Activated CD8-positive, alpha-beta memory T cell treated with anti-CD3 and anti-CD28 coated beads, Interleukin-2, amount 50 U/mL, for 48 hours (primary cell): ENCODE data around the gene TEX2.

ENCODE experiments used
- DNase-seq: peaks from one replicate; pipeline ENCODE4 v3.0.0-alpha.2; 2020

TEX2 gene, protein sequence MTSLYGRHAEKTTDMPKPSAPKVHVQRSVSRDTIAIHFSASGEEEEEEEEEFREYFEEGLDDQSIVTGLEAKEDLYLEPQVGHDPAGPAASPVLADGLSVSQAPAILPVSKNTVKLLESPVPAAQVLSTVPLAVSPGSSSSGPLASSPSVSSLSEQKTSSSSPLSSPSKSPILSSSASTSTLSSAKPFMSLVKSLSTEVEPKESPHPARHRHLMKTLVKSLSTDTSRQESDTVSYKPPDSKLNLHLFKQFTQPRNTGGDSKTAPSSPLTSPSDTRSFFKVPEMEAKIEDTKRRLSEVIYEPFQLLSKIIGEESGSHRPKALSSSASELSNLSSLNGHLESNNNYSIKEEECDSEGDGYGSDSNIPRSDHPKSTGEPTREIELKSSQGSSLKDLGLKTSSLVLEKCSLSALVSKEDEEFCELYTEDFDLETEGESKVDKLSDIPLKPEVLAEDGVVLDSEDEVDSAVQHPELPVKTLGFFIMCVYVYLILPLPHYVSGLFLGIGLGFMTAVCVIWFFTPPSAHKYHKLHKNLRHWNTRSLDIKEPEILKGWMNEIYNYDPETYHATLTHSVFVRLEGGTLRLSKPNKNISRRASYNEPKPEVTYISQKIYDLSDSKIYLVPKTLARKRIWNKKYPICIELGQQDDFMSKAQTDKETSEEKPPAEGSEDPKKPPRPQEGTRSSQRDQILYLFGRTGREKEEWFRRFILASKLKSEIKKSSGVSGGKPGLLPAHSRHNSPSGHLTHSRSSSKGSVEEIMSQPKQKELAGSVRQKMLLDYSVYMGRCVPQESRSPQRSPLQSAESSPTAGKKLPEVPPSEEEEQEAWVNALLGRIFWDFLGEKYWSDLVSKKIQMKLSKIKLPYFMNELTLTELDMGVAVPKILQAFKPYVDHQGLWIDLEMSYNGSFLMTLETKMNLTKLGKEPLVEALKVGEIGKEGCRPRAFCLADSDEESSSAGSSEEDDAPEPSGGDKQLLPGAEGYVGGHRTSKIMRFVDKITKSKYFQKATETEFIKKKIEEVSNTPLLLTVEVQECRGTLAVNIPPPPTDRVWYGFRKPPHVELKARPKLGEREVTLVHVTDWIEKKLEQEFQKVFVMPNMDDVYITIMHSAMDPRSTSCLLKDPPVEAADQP

DNA sequence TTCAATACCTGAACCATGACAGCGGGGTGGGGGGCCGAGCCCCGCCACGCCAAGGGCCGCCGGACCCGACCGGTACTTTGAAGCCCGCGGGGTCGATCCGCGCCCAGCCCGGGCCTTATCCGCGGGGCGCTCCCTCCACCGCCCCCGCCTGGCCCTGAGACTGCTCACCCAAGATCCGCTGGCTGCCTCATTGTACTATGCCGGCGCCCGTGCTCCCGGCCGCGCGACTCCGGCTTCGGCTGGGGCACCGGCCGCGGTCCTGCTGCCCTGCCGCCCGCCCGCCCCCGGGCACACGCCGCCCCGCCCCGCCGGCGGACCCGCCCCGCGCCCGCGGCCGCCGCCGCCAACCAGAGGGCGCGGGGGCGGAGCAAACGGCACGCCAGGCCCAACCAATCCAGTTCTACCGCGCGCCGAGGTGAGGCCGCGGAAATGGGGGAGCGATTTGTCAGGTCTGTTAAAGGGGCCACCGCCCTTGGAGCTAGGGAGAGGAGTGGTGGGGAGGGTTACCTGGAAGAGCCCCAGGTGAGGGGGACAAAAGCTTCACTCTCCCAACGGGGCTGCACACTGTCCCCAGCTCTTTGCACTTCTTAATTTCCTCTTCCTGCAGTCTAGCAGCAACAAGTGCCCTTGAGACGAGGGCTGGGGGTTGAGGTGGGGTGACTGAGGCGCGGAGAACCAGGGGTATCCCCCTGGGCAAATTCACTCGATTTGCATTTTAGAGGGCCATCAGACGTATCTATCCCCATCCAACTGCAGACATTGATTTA, at the start of gene TEX2:
Gene TEX2, minus strand, starts transcription at position 261 of the 767 bp plus-strand sequence. CDS start 49,043 bp downstream, outside the sequence.
- DNase-seq, result peak; percentile 92

GRCh38 chr17:64309710-64310109, 46.6 kb upstream of the TEX2 start:
- DNase-seq, result no peak

DNA sequence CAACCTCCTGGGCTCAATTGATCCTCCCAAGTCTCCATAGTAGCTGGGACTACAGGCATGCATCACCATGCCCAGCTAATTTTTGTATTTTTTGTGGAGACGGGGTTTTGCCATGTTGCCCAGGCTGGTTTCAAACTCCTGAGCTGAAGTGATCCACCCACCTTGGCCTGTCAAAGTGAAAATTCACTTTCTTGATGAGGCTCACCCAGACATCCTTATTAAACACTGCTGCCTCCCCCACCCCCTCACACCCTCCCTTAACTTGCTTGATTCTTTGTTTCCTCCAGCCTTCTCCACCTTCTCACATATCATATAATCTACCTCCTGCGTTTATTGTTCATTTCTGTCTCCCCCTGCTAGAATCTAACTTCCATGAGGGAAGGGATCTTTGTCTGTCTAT, 46.0 kb upstream of the TEX2 start:
- no peak for DNase-seq

DNA sequence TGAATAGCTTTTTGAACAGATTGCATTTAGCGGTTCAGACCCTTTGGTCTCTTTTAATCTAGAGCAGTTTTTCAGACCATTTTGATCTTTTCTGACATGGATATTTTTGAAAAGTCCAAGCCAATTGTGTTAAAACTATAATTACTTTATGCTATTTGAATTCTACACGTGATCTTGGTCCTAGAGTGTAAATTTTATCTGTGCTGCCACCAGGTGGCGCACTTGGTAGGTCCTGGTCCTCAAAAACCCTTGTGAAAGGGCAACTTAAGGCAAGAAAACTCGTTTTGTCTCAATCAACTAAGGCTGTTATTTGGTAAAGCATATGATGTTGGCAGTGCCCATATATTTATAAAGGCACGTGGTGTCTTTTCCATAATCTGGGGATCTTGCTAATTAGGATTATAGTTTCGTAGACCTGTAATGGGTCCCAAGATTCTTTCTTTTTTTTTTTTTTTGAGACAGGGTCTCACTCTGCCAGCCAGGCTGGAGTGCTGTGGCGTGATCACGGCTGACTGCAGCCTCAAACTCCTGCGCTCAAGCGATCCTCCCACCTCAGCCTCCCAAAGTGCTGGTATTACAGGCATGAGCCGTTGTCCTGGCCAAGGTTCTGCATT, 43.9 kb upstream of the TEX2 start:
- DNase-seq, result peak; percentile 84

DNA sequence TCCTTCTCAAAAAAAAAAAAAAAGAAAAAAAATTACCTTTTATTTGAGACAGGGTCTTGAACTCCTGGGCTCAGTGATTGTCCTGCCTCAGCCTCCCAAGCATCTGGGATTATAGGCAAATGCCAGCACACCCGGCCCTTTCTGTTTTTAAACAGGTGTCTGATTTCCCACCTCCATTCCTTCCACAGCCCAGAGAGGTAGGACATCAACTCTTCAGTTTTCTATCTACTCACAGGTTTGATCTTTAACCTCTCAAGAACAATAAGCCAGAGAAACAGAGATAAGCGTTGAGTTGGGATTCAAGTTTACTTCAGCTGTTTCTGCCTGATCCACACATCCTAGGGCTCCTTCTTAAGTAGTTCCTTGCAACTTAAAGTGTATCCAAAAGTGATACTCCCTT, 41.5 kb upstream of the TEX2 start:
- DNase-seq, result no peak

- DNase-seq, result no peak
Observed at GRCh38 chr17:64300699-64300965, 37.6 kb upstream of the TEX2 start.

- DNase-seq, result no peak
Observed at GRCh38 chr17:64297467-64298088, 34.5 kb upstream of the TEX2 start.

- DNase-seq, result no peak
Observed at GRCh38 chr17:64296246-64296645, 33.2 kb upstream of the TEX2 start.

DNA sequence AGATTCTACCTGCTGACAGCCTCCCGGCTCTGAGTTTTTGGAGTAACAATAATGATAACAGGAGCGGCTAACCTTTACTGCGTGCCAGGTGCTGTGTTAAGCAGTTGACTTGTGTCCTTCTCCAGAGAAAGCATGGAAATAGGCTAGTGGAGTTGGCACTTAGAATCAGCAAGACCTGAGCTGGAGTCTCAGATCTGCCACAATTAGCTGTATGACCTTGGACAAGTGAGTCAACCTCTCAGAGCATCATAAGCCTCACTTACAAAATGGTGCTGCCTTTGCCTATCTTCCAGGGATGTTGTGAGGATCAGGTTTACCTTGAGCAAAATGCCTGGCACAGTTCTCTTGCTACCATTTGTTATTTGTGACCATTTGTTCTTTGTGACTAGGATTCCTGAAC, 32.1 kb upstream of the TEX2 start:
- DNase-seq, result no peak

DNA sequence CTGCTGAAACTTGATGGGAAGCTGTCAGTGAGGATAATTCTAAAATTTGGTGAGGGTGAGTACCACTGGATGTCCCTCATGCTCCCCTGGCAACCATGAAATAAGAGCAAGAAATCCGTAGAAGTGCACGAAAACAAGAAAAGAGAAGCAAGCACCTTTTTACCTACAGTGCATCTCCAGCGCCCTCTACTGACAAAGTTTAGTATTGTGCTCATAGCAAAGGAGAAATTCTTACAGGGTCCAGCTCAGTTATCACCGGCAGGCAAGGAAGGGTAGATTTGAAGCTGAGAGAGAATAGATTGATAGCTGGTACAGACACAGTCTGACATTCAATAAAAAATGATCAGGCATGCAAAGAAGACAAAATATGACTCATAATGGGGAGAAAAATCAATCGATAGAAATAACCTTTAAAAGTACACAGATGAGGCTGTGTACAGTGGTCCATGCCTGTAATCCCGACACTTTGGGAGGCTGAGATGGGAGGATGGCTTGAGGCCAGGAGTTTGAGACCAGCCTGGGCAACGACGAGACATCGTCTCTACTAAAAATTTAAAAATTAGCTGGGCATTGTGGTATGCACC, 28.3 kb upstream of the TEX2 start:
- DNase-seq, result no peak

GRCh38 chr17:64289741-64290141, 26.7 kb upstream of the TEX2 start:
- no peak for DNase-seq

- DNase-seq, result no peak
Observed at GRCh38 chr17:64282753-64283080, 19.7 kb upstream of the TEX2 start.

- DNase-seq, result peak; percentile 74
Observed at GRCh38 chr17:64281962-64282752, 19.1 kb upstream of the TEX2 start.

DNA sequence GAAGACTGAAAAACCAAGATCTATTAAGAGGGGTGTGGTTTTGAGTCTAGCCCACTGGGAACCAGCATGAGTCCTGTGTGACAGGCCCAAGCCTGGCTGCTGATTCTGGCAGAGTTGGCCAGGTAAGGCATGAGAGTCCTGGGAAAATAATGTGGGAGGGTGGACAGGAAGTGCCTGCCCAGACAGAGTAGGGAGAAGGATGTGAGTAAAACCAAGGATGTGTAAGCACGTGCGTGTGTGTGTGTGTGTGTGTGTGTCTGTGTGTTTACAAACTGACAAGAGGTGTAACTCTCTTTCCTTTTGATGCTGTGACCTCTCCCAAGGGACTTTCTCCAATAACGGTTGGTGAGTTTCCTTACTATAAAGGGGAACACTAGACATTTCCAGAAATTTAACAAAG, 15.6 kb upstream of the TEX2 start:
- no peak for DNase-seq

- DNase-seq, result no peak
Observed at GRCh38 chr17:64277831-64278562, 14.9 kb upstream of the TEX2 start.

DNA sequence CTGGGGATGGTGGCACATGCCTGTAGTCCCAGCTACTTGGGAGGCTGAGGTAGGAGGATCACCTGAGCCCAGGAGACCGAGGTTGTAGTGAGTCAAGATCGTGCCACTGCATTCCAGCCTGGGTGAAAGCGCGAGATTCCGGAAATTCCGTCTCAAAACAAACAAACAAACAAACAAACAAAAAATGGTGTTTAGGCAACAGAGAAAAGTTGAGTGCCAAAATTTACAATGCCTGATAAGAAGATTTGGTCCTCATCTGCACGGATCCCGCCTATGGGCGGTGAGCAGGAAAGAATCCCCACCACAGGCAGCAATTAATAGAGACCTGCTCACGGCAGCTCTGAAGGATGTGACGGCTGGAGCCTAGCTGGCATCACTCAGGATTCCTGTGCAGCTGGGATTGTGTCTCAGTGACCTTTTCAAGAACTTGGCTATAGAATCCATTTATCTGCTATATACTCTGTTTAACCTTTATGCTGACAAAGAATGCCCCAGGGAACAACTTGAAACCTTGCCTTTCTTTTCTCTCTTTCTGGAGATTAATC, 14.0 kb upstream of the TEX2 start:
- no peak for DNase-seq

DNA sequence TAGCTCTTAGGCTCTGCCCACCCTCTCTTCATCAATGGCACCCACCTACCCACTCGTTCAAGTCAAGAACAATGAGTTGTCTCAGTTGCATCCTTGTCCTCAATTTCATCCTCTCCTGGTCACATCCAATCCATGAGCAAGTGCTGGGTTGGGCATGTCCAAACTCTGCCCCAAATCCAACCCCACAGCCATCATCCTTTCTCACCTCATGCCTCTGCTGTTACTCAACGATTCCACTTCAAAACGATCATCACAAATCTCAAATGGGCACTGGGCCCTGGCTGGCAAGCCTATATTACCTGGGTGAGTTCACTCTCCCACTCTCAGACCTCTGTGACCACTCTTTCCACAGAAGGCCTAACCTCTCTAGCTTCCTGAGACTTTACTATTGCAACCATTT, 12.0 kb upstream of the TEX2 start:
- DNase-seq, result no peak

DNA sequence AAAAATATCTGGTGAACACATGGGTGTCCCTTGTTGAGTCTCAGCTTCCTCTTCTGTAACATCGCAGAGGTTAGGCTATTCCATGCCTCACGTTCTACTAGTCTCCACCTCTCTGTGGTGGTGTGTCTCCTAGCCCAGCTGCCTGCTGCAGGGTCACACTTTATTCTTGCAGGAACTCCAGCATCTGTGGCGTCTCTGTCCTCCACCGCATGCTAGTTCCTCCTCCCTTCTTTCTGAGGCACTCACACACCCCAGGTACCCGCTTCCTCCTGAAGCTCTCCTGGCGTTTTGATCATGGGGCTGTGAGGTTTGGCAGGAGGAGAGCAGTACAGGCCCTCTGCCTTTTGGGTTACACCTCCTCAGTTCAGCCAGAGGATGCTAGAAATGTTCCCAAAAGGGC, 9.9 kb upstream of the TEX2 start:
- DNase-seq, result no peak

GRCh38 chr17:64270885-64271284, 7.8 kb upstream of the TEX2 start:
- DNase-seq, result no peak
